Erythroblast (primary cell): Measurements from ENCODE around the gene DIP2A.

Experiments used
- GATA1 ChIP-seq: IDR thresholded peaks from 2 replicates; pipeline ENCODE4 v1.6.1; 2011; ENCODE audit warnings: low read depth, mild to moderate bottlenecking, control low read depth, low read length, moderate library complexity
- POLR2A ChIP-seq: IDR thresholded peaks from 2 replicates; pipeline ENCODE4 v1.6.1; 2011; ENCODE audit warnings: mild to moderate bottlenecking, low read length

DNA sequence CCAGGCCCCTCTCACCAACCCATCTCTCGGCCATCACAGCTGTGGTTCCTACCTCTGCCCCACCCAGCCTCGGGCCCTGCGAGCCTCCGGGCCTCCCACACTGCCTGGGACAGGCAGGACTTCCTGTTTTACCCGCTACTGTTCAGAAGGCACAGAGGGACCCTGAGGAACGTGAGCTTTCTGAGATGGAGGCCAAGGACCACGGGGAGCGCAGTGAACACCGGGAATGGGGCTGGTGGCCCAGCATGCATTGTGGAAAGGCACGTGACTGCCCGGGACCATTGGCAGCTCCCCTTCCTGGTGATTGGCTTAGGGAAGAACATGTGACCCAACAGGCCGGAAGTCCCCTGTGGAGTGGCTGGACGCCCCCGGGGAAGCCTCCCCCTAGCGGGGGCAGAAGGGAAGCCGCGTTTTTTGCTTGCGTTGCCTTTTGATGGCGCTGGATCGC is 139.2 kb downstream of the DIP2A start:
- no peak for TF ChIP-seq POLR2A
- no peak for TF ChIP-seq GATA1
